ENCODE data around the gene POLE.

The POLE gene

DNA sequence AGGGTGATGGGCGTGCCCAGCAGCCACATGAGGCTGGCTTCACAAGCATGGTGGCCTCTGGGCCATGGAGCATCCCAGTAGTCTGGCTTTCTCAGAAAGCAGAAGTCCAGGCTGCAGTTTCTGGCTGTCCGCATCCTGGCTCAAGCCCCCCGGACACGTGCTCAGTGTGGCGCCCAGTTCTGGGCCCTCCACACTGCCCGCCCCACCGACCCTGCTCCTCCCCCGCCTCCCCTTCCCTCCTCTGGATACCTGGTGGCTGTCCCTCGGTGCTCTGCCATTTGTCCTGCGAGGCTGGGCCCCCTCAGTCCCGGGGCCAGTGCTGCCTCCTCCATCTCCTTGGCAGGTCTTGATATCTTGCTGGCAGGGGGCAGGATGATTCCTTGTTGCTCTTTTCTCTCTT lies 108.3 kb downstream of the POLE start:
- Histone ChIP-seq H2AK5ac (ENCODE audit: low read length) (no peak overlapping the region), H3K18ac (ENCODE audit: low read length) (no peak overlapping the region), H3K79me2 (ENCODE audit: control insufficient read depth, insufficient read depth, low read length) (no peaks in the 10 kb centered on the region), H3K27me3 (ENCODE audit: insufficient read depth, low read length, poor library complexity) (peaks cover 9% of the 10 kb centered on the region), H3K36me3 (ENCODE audit: control insufficient read depth, insufficient read depth, low read length) (peaks cover 3% of the 10 kb centered on the region), H3K79me1 (ENCODE audit: low read length) (no peaks in the 10 kb centered on the region), H3K9ac (ENCODE audit: low read length) (no peak overlapping the region), H3K23ac (ENCODE audit: low read length) (no peak overlapping the region), H2BK15ac (replicated peaks; ENCODE audit: low read depth) (no peak overlapping the region), H2BK120ac (ENCODE audit: low read depth, low read length) (no peak overlapping the region), H3K56ac (ENCODE audit: low read length) (no peak overlapping the region), H3K4me1 (ENCODE audit: control insufficient read depth, low read depth, low read length) (no peaks in the 10 kb centered on the region), H4K5ac (ENCODE audit: low read length) (no peak overlapping the region), H4K8ac (ENCODE audit: low read depth, low read length) (no peak overlapping the region), H3K27ac (ENCODE audit: low read depth, low read length) (no peak overlapping the region), H3K4me2 (ENCODE audit: low read length) (no peak overlapping the region), H2BK5ac (ENCODE audit: low read length) (no peak overlapping the region), H3K4me3 (ENCODE audit: low read length) (no peak overlapping the region), H3K4ac (ENCODE audit: low read depth, low read length) (no peak overlapping the region)
- no peak for DNase-seq
- WGBS (ENCODE audit: extremely low coverage, insufficient coverage, low lambda C conversion rate) = no CpG with 5 or more reads among the region's 11 CpGs

- no peak overlapping the region for H2BK120ac ChIP-seq (ENCODE audit: low read depth, low read length)
- H3K56ac ChIP-seq (ENCODE audit: low read length) = no peak overlapping the region
- no peak overlapping the region for H3K27ac ChIP-seq (ENCODE audit: low read depth, low read length)
- H4K8ac ChIP-seq (ENCODE audit: low read depth, low read length) = no peak overlapping the region
- DNase-seq = no peak
- H3K4me3 ChIP-seq (ENCODE audit: low read length) = no peak overlapping the region
- H3K4ac ChIP-seq (ENCODE audit: low read depth, low read length) = no peak overlapping the region
- H3K4me2 ChIP-seq (ENCODE audit: low read length) = no peak overlapping the region
- H3K79me2 ChIP-seq (ENCODE audit: control insufficient read depth, insufficient read depth, low read length) = no peaks in the 10 kb centered on the region
- H2BK5ac ChIP-seq (ENCODE audit: low read length) = no peak overlapping the region
- H3K9ac ChIP-seq (ENCODE audit: low read length) = no peak overlapping the region
- H3K23ac ChIP-seq (ENCODE audit: low read length) = no peak overlapping the region
- no peaks in the 10 kb centered on the region for H3K4me1 ChIP-seq (ENCODE audit: control insufficient read depth, low read depth, low read length)
- no peaks in the 10 kb centered on the region for H3K79me1 ChIP-seq (ENCODE audit: low read length)
- no peak overlapping the region for H2AK5ac ChIP-seq (ENCODE audit: low read length)
- no peak overlapping the region for H2BK15ac ChIP-seq (replicated peaks; ENCODE audit: low read depth)
- peaks cover 3% of the 10 kb centered on the region for H3K36me3 ChIP-seq (ENCODE audit: control insufficient read depth, insufficient read depth, low read length)
- no peak overlapping the region for H4K5ac ChIP-seq (ENCODE audit: low read length)
- H3K18ac ChIP-seq (ENCODE audit: low read length) = no peak overlapping the region
- WGBS (ENCODE audit: extremely low coverage, insufficient coverage, low lambda C conversion rate) = no CpG with 5 or more reads among the region's 11 CpGs
- H3K27me3 ChIP-seq (ENCODE audit: insufficient read depth, low read length, poor library complexity) = peaks cover 9% of the 10 kb centered on the region
Measured at GRCh38 chr12:132578118-132578517, 109.0 kb downstream of the POLE start.

- no peak overlapping the region for H4K5ac ChIP-seq (ENCODE audit: low read length)
- no peak overlapping the region for H3K27ac ChIP-seq (ENCODE audit: low read depth, low read length)
- H3K56ac ChIP-seq (ENCODE audit: low read length) = no peak overlapping the region
- no CpG with 5 or more reads among the region's 22 CpGs for WGBS (ENCODE audit: extremely low coverage, insufficient coverage, low lambda C conversion rate)
- H3K79me1 ChIP-seq (ENCODE audit: low read length) = no peaks in the 10 kb centered on the region
- no peak overlapping the region for H3K23ac ChIP-seq (ENCODE audit: low read length)
- DNase-seq = no peak
- H3K4me1 ChIP-seq (ENCODE audit: control insufficient read depth, low read depth, low read length) = no peaks in the 10 kb centered on the region
- no peak overlapping the region for H4K8ac ChIP-seq (ENCODE audit: low read depth, low read length)
- no peak overlapping the region for H3K9ac ChIP-seq (ENCODE audit: low read length)
- H2AK5ac ChIP-seq (ENCODE audit: low read length) = no peak overlapping the region
- H3K27me3 ChIP-seq (ENCODE audit: insufficient read depth, low read length, poor library complexity) = peaks cover under 1% of the 10 kb centered on the region
- no peak overlapping the region for H2BK5ac ChIP-seq (ENCODE audit: low read length)
- no peaks in the 10 kb centered on the region for H3K79me2 ChIP-seq (ENCODE audit: control insufficient read depth, insufficient read depth, low read length)
- no peak overlapping the region for H2BK15ac ChIP-seq (replicated peaks; ENCODE audit: low read depth)
- H3K4me3 ChIP-seq (ENCODE audit: low read length) = no peak overlapping the region
- H3K4ac ChIP-seq (ENCODE audit: low read depth, low read length) = no peak overlapping the region
- peaks cover 3% of the 10 kb centered on the region for H3K36me3 ChIP-seq (ENCODE audit: control insufficient read depth, insufficient read depth, low read length)
- H3K18ac ChIP-seq (ENCODE audit: low read length) = no peak overlapping the region
- no peak overlapping the region for H3K4me2 ChIP-seq (ENCODE audit: low read length)
- H2BK120ac ChIP-seq (ENCODE audit: low read depth, low read length) = no peak overlapping the region
Measured at GRCh38 chr12:132577191-132577920, 109.8 kb downstream of the POLE start.

DNA sequence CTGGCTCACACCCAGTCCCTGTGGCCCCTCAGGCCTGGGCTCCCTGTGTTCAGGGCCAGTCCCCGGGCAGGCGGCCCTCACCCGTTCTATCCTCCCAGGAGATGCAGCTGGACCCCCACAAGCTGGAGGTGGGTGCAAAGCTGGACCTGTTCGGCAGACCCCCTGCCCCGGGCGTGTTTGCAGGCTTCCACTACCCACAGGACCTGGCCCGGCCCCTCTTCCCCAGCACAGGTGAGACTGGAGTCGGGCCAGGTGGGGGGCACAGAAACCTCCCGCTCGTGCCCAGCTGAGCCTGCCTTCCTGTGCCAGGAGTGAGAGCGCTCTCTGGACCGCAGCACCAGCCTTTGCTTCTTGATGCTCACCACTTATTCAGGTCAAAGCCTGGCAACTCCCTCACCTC lies 110.4 kb downstream of the POLE start:
- Histone ChIP-seq H2BK5ac (ENCODE audit: low read length) (no peak overlapping the region), H3K4me3 (ENCODE audit: low read length) (no peak overlapping the region), H3K4me2 (ENCODE audit: low read length) (no peak overlapping the region), H3K4me1 (ENCODE audit: control insufficient read depth, low read depth, low read length) (no peaks in the 10 kb centered on the region), H3K27me3 (ENCODE audit: insufficient read depth, low read length, poor library complexity) (no peaks in the 10 kb centered on the region), H3K9ac (ENCODE audit: low read length) (no peak overlapping the region), H4K8ac (ENCODE audit: low read depth, low read length) (no peak overlapping the region), H2AK5ac (ENCODE audit: low read length) (no peak overlapping the region), H3K79me2 (ENCODE audit: control insufficient read depth, insufficient read depth, low read length) (no peaks in the 10 kb centered on the region), H3K4ac (ENCODE audit: low read depth, low read length) (no peak overlapping the region), H3K56ac (ENCODE audit: low read length) (no peak overlapping the region), H3K36me3 (ENCODE audit: control insufficient read depth, insufficient read depth, low read length) (peaks cover 3% of the 10 kb centered on the region), H4K5ac (ENCODE audit: low read length) (no peak overlapping the region), H2BK120ac (ENCODE audit: low read depth, low read length) (no peak overlapping the region), H3K27ac (ENCODE audit: low read depth, low read length) (no peak overlapping the region), H3K18ac (ENCODE audit: low read length) (no peak overlapping the region), H3K23ac (ENCODE audit: low read length) (no peak overlapping the region), H2BK15ac (replicated peaks; ENCODE audit: low read depth) (no peak overlapping the region), H3K79me1 (ENCODE audit: low read length) (no peaks in the 10 kb centered on the region)
- DNase-seq = no peak
- WGBS (ENCODE audit: extremely low coverage, insufficient coverage, low lambda C conversion rate) = no CpG with 5 or more reads among the region's 12 CpGs

DNA sequence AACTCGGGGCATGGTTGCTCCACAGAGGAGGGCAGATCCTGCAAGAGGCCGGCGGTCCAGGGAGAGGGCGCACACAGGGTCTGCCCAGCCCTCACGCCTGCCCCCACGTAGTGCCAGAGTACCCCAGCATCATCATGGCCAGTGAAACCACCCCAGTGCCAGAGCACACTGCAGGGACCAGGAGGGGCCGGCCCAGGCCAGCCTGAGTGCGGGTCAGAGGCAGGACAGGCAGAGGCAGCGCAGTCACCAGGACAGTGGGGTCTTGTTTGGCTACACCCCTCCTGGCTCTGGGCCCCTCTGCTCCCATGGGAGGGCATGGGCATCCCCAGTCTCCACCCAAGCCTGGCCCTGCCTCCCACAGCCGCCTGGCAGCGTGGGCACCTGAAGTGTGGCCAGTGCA lies 111.5 kb downstream of the POLE start:
- H3K79me2 ChIP-seq (ENCODE audit: control insufficient read depth, insufficient read depth, low read length) = no peaks in the 10 kb centered on the region
- no CpG with 5 or more reads among the region's 11 CpGs for WGBS (ENCODE audit: extremely low coverage, insufficient coverage, low lambda C conversion rate)
- H2BK15ac ChIP-seq (replicated peaks; ENCODE audit: low read depth) = no peak overlapping the region
- H3K4ac ChIP-seq (ENCODE audit: low read depth, low read length) = no peak overlapping the region
- H3K4me2 ChIP-seq (ENCODE audit: low read length) = no peak overlapping the region
- no peak overlapping the region for H3K18ac ChIP-seq (ENCODE audit: low read length)
- no peaks in the 10 kb centered on the region for H3K27me3 ChIP-seq (ENCODE audit: insufficient read depth, low read length, poor library complexity)
- no peak for DNase-seq
- no peak overlapping the region for H3K56ac ChIP-seq (ENCODE audit: low read length)
- no peak overlapping the region for H2BK5ac ChIP-seq (ENCODE audit: low read length)
- no peaks in the 10 kb centered on the region for H3K4me1 ChIP-seq (ENCODE audit: control insufficient read depth, low read depth, low read length)
- H2BK120ac ChIP-seq (ENCODE audit: low read depth, low read length) = no peak overlapping the region
- H4K5ac ChIP-seq (ENCODE audit: low read length) = no peak overlapping the region
- H3K79me1 ChIP-seq (ENCODE audit: low read length) = no peaks in the 10 kb centered on the region
- H3K23ac ChIP-seq (ENCODE audit: low read length) = no peak overlapping the region
- no peak overlapping the region for H3K27ac ChIP-seq (ENCODE audit: low read depth, low read length)
- no peak overlapping the region for H4K8ac ChIP-seq (ENCODE audit: low read depth, low read length)
- H3K4me3 ChIP-seq (ENCODE audit: low read length) = no peak overlapping the region
- no peak overlapping the region for H3K9ac ChIP-seq (ENCODE audit: low read length)
- no peak overlapping the region for H2AK5ac ChIP-seq (ENCODE audit: low read length)
- peaks cover 3% of the 10 kb centered on the region for H3K36me3 ChIP-seq (ENCODE audit: control insufficient read depth, insufficient read depth, low read length)

All from mesendoderm (in vitro differentiated cells).